ENCODE data around the gene EBF3. TPM values are rescaled to one million over a fixed set of nuclear protein-coding genes. Genes with fewer than 3 reads are reported as not detected.

EBF3 gene
- total and polyA plus RNA-seq, 10 donors = 0.02 to 0.20 (median 0.13) TPM; not detected in 6

GRCh38 chr10:129916506-129916995 is 47.5 kb downstream of the EBF3 start:
- H3K4me3 ChIP-seq = no peak overlapping the region
- no peaks in the 10 kb centered on the region for H3K36me3 ChIP-seq
- H3K9me3 ChIP-seq = no peaks in the 10 kb centered on the region
- DNase-seq = peak; percentile 54
- no peaks in the 10 kb centered on the region for H3K4me1 ChIP-seq
- H3K27me3 ChIP-seq (replicated peaks in 1 of 7) = peaks cover 0 to 10% (median 0%) of the 10 kb centered on the region in 7 donors
- WGBS, 5 donors = 77 to 94% (median 90%) methylated on average over 7 of the region's 7 CpGs
- intact Hi-C loops (cut with DNase I; ENCODE audit: low total_unique reads) = no loop called here
- H3K27ac ChIP-seq = no peak overlapping the region
- TF ChIP-seq, protein P1, sequence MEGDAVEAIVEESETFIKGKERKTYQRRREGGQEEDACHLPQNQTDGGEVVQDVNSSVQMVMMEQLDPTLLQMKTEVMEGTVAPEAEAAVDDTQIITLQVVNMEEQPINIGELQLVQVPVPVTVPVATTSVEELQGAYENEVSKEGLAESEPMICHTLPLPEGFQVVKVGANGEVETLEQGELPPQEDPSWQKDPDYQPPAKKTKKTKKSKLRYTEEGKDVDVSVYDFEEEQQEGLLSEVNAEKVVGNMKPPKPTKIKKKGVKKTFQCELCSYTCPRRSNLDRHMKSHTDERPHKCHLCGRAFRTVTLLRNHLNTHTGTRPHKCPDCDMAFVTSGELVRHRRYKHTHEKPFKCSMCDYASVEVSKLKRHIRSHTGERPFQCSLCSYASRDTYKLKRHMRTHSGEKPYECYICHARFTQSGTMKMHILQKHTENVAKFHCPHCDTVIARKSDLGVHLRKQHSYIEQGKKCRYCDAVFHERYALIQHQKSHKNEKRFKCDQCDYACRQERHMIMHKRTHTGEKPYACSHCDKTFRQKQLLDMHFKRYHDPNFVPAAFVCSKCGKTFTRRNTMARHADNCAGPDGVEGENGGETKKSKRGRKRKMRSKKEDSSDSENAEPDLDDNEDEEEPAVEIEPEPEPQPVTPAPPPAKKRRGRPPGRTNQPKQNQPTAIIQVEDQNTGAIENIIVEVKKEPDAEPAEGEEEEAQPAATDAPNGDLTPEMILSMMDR (IDR thresholded peaks at IDR 0.05 in 8 of 11, conservative IDR thresholded peaks at IDR 0.05 in 3 of 11) = no peak
- TF ChIP-seq POLR2A (IDR thresholded peaks at IDR 0.05) (no peak), POLR2AphosphoS5 (IDR thresholded peaks at IDR 0.05) (no peak)

DNA sequence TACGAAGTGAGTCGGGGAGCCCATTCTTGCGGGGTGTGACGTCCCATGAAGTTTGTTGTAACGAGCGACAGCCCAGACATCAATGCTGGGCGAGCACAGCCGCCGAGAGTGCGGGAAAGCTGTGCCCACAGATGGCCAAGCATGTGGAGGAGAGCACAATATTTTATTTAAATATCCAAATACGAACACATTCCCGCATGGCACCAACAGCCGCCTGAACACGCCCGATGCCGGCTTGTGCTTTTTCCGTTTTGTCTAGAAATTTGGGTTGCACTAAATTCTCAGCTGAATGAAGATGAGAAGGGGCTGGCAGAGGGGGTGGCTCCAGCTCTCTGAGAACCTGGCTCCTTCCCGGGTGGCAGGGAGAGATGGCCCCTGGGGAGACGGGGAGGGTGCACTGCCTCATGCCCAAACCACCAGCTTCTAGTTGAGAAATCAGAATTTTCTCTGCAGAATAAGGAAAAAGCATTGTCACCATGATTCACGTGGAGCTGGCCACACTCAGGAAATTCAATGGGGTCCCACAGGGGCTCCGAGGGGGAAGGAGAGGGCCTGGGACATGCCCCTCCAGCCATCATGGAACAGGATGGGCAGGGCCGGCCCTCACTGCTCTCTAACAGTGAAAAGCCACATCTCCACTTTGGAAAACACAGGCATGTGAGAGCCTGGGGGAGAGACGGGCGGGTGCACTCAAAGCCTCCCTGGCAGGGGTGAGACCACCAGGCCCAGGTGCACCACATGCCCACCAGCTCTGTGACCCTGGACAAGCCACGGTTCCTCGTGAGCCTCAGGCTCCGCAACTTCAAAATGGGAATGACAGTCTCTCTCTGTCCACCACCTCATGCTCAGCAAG is 48.3 kb downstream of the EBF3 start:
- no peak overlapping the region for H3K27ac ChIP-seq
- TF ChIP-seq POLR2A (IDR thresholded peaks at IDR 0.05) = no peak
- TF ChIP-seq POLR2AphosphoS5 (IDR thresholded peaks at IDR 0.05) = no peak
- TF ChIP-seq, protein P1 (IDR thresholded peaks at IDR 0.05 in 8 of 11, conservative IDR thresholded peaks at IDR 0.05 in 3 of 11) = no peak
- H3K4me3 ChIP-seq = no peak overlapping the region
- WGBS, 5 donors = 84 to 87% (median 87%) methylated on average over 23 to 27 of the region's 27 CpGs
- no peaks in the 10 kb centered on the region for H3K9me3 ChIP-seq
- DNase-seq = peak; percentile 67
- intact Hi-C loops (cut with DNase I; ENCODE audit: low total_unique reads) = no loop called here
- no peaks in the 10 kb centered on the region for H3K36me3 ChIP-seq
- H3K27me3 ChIP-seq (replicated peaks in 1 of 7) = peaks cover 0 to 14% (median 0%) of the 10 kb centered on the region in 7 donors
- no peaks in the 10 kb centered on the region for H3K4me1 ChIP-seq

GRCh38 chr10:129914960-129915359 is 49.1 kb downstream of the EBF3 start:
- H3K36me3 ChIP-seq = no peaks in the 10 kb centered on the region
- H3K27ac ChIP-seq = no peak overlapping the region
- H3K27me3 ChIP-seq (replicated peaks in 1 of 7) = peaks cover 0 to 19% (median 0%) of the 10 kb centered on the region in 7 donors
- WGBS, 5 donors = 71 to 90% (median 82%) methylated on average over 2 of the region's 2 CpGs
- peak; percentile 33 for DNase-seq
- no peaks in the 10 kb centered on the region for H3K4me1 ChIP-seq
- no peaks in the 10 kb centered on the region for H3K9me3 ChIP-seq
- intact Hi-C loops (cut with DNase I; ENCODE audit: low total_unique reads) = no loop called here
- H3K4me3 ChIP-seq = no peak overlapping the region
- TF ChIP-seq POLR2AphosphoS5 (IDR thresholded peaks at IDR 0.05) (no peak), POLR2A (IDR thresholded peaks at IDR 0.05) (no peak)
- TF ChIP-seq, protein P1 (IDR thresholded peaks at IDR 0.05 in 8 of 11, conservative IDR thresholded peaks at IDR 0.05 in 3 of 11) = no peak

- H3K4me1 ChIP-seq = no peaks in the 10 kb centered on the region
- WGBS, 5 donors = 91 to 95% (median 92%) methylated on average over 15 to 19 of the region's 19 CpGs
- intact Hi-C loops (cut with DNase I; ENCODE audit: low total_unique reads) = no loop called here
- H3K9me3 ChIP-seq = no peaks in the 10 kb centered on the region
- no peak overlapping the region for H3K4me3 ChIP-seq
- no peaks in the 10 kb centered on the region for H3K36me3 ChIP-seq
- TF ChIP-seq POLR2AphosphoS5 (IDR thresholded peaks at IDR 0.05) (no peak), POLR2A (IDR thresholded peaks at IDR 0.05) (no peak)
- TF ChIP-seq, protein P1 (IDR thresholded peaks at IDR 0.05 in 8 of 11, conservative IDR thresholded peaks at IDR 0.05 in 3 of 11) = no peak
- peak; percentile 73 for DNase-seq
- H3K27ac ChIP-seq = no peak overlapping the region
- peaks cover 0 to 26% (median 0%) of the 10 kb centered on the region in 7 donors for H3K27me3 ChIP-seq (replicated peaks in 1 of 7)
Observed at GRCh38 chr10:129914153-129914855, 49.8 kb downstream of the EBF3 start.
